Spleen (tissue), 7 donors: ENCODE results near the gene SKIDA1.

ENCODE experiments used
- POLR2A ChIP-seq, 3 donors: fragments of 450-650 bp; IDR thresholded peaks; one replicate each; pipeline ENCODE4 v1.5.1; 2017; ENCODE audit warnings: antibody characterized with exemption in 3 of 3, mild to moderate bottlenecking in 1 of 3
- POLR2AphosphoS5 ChIP-seq, 3 donors: sonication (generic); formaldehyde crosslinking; IDR thresholded peaks; one replicate each; pipeline ENCODE4 v1.5.1; 2017; ENCODE audit warnings: antibody characterized with exemption in 3 of 3
- TF ChIP-seq, protein P1 (sequence below), 11 experiments: fragments of 200-600 bp in 7 of 11; fragments of 450-650 bp in 4 of 11; sonication (generic) in 4 of 11; IDR thresholded peaks in 8 of 11; conservative IDR thresholded peaks in 3 of 11; 1 replicate in 7 of 11; 2 replicates in 4 of 11; pipeline versions ENCODE4 v1.4.0 to v1.8.0; 2016 to 2021; ENCODE audit warnings: antibody characterized with exemption in 11 of 11, inconsistent platforms in 4 of 11, mild to moderate bottlenecking in 1 of 11
- donor health status: DM: no; HTN: no; CAD: no; lungs with moderate emphysema.
- donor health status: DM: no; HTN: no; CAD: no.
- donor health status: DM: no; HTN: no; CAD: no.

DNA sequence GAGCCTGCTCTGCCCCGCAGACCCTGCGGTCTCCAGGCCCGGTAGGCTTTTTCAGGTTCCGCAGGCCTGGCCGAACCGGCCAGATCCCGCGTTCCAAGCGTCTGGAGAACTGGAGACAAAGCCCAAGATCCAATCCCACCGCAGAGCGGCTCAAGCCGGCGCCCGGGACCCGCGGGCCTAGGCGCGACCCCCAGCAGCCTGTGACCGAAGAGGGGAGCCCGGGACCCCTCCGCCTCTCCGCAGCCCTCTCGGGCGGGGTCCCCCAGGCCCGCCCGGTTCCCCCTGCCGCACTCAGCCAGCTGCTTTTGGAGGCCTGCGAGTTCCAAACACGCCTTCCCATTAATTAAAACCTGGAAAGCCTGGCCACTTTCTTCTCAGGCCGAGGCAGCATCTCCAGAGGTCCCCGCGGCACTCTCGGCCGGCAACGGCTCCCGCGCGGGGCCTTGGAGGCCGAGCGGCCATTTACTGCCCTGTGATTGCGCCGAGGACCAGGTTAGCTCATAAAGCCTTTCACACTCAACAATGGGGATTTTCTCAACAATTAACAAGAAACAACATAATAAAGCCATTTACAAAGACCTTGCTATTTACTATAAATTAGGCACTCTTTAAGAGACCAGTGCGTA lies 16.7 kb downstream of the SKIDA1 start:
- TF ChIP-seq POLR2AphosphoS5 (IDR thresholded peaks at IDR 0.05) (no peak), POLR2A (IDR thresholded peaks at IDR 0.05) (no peak)
- TF ChIP-seq, protein P1, sequence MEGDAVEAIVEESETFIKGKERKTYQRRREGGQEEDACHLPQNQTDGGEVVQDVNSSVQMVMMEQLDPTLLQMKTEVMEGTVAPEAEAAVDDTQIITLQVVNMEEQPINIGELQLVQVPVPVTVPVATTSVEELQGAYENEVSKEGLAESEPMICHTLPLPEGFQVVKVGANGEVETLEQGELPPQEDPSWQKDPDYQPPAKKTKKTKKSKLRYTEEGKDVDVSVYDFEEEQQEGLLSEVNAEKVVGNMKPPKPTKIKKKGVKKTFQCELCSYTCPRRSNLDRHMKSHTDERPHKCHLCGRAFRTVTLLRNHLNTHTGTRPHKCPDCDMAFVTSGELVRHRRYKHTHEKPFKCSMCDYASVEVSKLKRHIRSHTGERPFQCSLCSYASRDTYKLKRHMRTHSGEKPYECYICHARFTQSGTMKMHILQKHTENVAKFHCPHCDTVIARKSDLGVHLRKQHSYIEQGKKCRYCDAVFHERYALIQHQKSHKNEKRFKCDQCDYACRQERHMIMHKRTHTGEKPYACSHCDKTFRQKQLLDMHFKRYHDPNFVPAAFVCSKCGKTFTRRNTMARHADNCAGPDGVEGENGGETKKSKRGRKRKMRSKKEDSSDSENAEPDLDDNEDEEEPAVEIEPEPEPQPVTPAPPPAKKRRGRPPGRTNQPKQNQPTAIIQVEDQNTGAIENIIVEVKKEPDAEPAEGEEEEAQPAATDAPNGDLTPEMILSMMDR (IDR thresholded peaks at IDR 0.05 in 8 of 11, conservative IDR thresholded peaks at IDR 0.05 in 3 of 11) = no peak
